T-helper 2 cell treated with Interferon-gamma antibody and Interleukin-4, amounts not matched to agents 100 ng/mL and 5 ng/mL, for 36 hours (primary cell): Measurements from ENCODE around the gene MAP10. TPM values are rescaled to one million over a fixed set of nuclear protein-coding genes. Genes with fewer than 3 reads are reported as not detected.

Source experiments
- intact Hi-C: fragments of 100-400 bp; cut with micrococcal nuclease; formaldehyde crosslinking; loops from one replicate; pipeline ENCODE4 v1.15.1; 2023
- total RNA-seq: library from RNA; stranded (reverse); gene quantifications from 2 replicates; pipeline ENCODE4 v1.2.3, GENCODE V29; 2022

The MAP10 gene
- total RNA-seq, 1 donor from 2014 or later, result 4.8 TPM

GRCh38 chr1:232853994-232854797 lies 49.0 kb downstream of the MAP10 start:
- intact Hi-C loops, result no loop called here

- intact Hi-C loops, result no loop called here
These were observed 49.6 kb downstream of the MAP10 start for GRCh38 chr1:232854798-232855159.

GRCh38 chr1:232856541-232856940 lies 51.3 kb downstream of the MAP10 start:
- intact Hi-C loops, result no loop called here

Other genes with a start within 250 kb of the MAP10 start
- gene SIPA1L2, start 175.3 kb upstream of the MAP10 start, total RNA-seq, result 0.23 TPM in 2 replicates
- 28.5 and 30.6 TPM in 2 replicates for gene NTPCR, start 145.2 kb downstream of the MAP10 start, total RNA-seq